WI38 (cell line): ENCODE results near the gene CCDC51.

Experiments used
- H3K4me3 ChIP-seq: 2 replicates; pipeline ENCODE4 v1.5.1; 2011; ENCODE audit warnings: low read depth, mild to moderate bottlenecking, control low read depth, low read length
- TF ChIP-seq, protein P1 (sequence below): IDR thresholded peaks from 2 replicates; pipeline ENCODE4 v1.5.1; 2012; ENCODE audit warnings: low read depth, mild to moderate bottlenecking, control low read depth, low read length

The CCDC51 gene

DNA sequence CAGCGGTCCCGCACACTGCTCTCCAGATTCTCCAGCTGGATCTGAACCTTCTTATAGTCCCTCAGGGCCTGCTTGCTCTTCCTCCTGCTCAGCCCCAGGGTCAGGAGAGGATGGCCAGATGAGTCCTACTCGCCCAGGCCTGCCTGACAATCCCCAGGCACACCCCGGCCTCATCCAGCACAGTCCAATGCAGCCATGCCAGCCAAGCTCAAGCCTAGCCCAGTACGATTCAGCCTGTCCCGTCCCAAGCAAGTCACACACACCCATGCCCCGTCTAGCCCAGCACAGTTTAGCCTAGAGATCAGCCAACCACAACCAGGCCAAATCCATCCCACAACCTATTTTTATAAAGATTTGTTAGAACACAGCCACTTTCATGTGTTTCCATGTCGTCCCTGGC lies 26.8 kb downstream of the CCDC51 start:
- TF ChIP-seq, protein P1, sequence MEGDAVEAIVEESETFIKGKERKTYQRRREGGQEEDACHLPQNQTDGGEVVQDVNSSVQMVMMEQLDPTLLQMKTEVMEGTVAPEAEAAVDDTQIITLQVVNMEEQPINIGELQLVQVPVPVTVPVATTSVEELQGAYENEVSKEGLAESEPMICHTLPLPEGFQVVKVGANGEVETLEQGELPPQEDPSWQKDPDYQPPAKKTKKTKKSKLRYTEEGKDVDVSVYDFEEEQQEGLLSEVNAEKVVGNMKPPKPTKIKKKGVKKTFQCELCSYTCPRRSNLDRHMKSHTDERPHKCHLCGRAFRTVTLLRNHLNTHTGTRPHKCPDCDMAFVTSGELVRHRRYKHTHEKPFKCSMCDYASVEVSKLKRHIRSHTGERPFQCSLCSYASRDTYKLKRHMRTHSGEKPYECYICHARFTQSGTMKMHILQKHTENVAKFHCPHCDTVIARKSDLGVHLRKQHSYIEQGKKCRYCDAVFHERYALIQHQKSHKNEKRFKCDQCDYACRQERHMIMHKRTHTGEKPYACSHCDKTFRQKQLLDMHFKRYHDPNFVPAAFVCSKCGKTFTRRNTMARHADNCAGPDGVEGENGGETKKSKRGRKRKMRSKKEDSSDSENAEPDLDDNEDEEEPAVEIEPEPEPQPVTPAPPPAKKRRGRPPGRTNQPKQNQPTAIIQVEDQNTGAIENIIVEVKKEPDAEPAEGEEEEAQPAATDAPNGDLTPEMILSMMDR = no peak
- H3K4me3 ChIP-seq = no peak overlapping the region

DNA sequence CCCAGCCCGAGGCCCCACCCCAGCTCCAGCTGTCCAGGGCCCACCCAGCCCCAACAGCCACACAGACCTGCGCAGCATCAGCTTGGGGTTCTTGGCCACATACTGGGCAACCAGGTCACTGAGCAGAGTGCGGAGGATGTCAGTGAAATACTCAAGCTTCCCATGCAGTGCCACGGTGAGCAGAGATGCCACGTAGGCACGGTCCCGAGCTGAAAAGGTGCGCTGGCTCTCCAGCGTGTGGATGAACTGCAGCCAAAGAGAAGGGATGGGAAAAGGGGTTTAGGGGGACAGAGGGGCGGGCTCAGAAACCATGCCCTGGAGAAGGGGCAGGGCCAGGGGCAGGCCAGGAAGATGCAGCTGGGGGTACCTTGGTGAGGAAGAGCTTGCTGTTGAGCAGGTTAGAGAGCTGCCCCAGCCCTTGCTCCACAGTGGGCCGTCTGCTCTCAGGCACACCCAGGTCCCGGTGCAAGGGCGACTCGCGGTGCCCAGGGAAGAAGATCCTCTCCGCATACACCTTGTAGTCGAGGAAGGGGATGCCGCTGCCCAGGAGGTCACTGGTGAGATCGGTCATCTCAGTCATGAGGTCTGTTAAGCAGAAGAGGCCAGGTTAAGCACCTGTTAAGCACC lies 27.4 kb downstream of the CCDC51 start:
- no peak overlapping the region for H3K4me3 ChIP-seq
- TF ChIP-seq, protein P1 = no peak

DNA sequence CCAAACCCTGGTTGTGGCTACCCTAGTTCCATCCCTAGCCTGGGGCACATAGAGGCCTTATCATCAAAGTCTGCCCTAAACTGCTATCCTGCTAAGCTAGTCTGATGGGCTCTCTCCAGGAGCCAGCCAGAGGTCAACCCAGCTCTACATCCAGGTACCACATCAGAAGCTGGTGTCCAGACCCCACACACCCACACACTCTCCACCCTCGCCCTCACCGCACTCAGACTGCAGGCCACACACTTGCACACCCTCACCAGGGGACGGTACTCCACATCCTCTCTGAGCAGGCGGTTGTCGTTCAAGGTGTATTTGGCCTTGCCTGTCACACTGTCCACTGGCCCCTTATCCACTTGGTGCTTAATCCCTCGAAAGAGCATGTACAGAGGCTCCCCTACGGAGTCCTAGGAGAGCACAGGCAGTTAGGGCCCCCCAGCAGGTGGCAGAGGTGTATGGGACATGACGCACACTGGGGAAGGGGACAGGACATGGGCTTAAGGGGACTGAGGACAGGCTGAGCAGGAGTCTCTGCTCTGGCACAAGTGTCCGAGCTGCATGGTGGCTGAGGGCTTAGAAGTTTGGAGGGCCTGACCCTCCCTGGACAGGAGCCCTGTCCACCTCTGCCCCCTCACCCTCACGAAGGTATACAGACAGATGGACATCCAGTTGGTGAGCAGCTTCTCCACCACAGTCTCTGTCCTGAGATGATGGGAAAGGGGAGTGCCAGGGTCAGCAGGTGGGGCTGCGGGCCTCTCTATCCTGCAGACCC lies 28.1 kb downstream of the CCDC51 start:
- TF ChIP-seq, protein P1 = no peak

DNA sequence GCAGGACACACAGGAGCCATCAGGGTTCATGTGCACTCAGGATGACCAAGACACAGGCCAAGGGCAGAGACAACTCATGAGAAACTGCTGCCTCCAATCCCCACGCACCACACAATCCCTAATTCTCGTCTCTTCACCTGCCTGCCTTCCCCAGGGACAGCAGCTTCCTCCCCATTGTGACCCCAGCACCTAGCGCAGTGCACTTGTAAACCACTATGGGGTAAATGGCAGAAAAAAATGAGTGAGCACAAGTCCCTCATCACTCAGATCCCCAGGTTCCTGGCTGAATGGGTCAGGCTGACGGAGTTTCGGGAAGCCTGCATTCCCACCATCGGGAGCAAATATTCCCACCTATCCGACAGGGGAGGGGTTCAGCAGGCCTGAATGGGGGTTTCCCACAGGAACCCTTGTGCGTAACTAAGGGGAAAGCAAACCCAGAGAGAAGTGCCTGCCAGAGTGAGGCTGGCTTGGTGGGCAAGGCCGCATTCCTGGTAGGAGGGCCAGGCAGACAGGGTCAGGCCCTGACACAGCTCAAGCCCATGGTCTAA lies 28.8 kb downstream of the CCDC51 start:
- no peak overlapping the region for H3K4me3 ChIP-seq
- TF ChIP-seq, protein P1 = no peak

More for the DNA sequence above, 28.1 kb downstream of the CCDC51 start:
- H3K4me3 ChIP-seq = no peak overlapping the region

DNA sequence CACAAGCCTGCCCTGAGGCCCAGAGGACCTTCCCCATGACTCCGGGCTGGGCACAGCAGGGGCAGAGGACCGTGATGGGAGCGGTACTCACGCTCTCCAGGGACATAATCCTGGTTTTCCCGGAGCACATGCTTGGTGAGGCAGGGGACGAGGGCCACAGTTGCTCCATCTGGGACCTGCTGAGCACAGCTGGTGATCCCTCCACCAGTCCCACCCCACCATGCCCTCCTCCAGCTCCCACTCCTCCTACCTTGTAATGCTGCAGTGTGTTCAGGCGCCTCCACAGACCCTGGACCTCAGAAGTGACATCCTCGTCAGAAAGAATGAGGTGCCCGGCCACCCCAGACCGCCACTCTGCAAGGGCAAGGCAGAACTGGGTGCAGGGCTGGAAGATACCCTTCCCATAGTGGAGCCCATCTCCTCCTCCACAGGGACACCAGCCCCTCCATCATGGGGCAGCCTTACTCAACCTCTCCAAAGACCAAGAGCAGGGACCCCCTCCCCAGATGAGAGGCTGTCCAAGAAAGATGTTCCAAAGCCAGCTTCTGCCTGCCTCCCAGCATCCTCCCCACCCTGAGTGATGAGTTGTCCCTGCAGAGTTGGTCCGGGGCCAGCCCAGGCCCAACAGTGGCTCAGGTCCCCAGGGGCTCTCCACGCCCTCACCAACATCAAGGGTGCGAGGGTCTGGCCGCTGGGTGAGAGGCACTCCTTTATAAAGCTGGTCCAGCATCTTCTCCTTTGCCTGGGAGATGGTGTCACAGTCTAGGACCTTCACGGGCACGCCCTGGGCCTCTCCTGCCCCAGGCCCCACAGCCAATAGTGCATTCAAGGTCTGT lies 29.5 kb downstream of the CCDC51 start:
- H3K4me3 ChIP-seq = no peak overlapping the region
- TF ChIP-seq, protein P1 = no peak

DNA sequence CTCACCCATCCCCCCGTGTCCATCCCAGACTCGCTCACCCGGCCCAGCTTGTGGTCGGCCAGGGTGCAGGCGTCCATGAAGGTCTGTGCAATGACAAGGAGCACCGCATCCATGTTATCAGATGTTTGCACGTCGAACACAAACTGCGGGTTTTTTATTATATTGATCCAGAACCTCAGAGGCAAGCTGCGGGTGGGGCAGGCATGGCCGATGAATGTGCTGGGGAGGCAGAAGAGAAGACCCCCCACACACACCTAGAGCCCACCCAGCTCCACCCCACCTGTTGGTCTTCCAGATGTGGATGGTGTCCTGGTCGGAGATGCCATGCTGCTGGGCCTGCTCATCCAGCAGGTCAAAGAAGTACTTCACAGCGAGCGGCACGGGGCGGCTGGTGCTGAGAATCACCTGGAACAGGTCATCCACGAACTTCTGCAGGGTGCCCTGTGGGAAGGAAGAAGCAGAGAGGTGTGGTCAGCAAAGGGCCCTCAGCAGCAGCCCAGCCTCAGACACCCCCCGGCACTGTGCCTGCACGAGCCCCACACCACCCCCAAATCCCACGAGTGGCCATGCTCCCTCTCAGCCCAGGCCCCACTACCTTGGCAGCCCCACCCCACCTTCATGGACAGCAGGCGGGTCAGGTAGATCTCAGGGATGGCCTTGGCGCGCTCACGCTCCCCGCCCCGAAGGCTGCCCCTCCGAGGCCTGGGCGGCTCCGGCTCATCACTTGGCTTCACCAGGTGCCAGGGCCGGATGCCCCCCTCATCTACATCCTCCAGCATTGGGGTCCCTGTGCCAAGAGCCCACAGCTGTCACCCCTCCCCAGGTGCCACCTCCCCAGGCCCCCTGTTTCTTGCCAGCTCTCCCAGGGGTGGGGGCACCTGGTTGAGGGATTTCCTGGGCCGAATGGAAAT lies 30.4 kb downstream of the CCDC51 start:
- no peak overlapping the region for H3K4me3 ChIP-seq

More for the DNA sequence above, 30.4 kb downstream of the CCDC51 start:
- TF ChIP-seq, protein P1 = no peak
